Medulla oblongata (tissue), 1 donor: ENCODE measurements around the gene MAML3.

Experiments used
- DNase-seq: peaks from one replicate; pipeline ENCODE4 v3.0.0-alpha.2; 2015; ENCODE audit errors: extremely low spot score

The MAML3 gene

DNA sequence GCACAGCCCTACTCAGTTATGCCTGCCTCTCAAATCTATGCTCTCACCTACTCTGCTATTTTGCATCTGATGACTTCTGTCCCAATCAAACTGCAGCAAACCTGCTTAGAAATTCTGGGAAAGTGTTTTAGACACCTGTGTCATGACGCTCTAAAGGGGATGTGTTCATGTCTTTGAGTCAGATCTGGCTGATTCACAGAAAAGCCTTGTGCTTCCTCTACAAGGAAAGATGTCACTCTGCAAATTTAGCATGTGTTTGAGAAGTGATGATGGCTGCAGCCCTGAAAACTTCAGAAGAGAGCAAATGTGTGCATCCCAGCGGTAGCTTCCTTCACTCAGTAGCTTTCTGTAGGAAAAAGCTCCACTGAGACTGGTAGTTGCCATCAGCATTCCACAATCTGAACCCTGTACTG lies 253.0 kb downstream of the MAML3 start:
- DNase-seq = no peak

DNA sequence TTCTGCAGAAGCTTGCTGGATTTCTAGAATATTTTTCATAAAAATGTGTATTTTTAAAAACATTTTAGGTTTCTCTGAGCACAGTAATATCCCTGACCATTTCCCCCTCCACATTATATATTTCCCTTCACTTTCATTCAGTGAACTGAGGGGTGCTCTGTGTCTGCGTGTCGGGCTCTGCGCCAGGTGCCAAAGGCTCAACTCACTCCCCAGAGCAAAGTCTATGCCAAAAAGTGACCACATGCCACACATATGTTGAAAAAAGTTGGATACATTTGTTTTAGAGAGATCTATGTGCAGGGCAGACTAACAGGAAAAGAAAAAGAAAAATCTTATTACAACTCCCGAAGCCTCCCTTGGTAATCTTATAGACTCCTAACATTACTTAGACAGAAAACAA lies 254.6 kb downstream of the MAML3 start:
- no peak for DNase-seq

DNA sequence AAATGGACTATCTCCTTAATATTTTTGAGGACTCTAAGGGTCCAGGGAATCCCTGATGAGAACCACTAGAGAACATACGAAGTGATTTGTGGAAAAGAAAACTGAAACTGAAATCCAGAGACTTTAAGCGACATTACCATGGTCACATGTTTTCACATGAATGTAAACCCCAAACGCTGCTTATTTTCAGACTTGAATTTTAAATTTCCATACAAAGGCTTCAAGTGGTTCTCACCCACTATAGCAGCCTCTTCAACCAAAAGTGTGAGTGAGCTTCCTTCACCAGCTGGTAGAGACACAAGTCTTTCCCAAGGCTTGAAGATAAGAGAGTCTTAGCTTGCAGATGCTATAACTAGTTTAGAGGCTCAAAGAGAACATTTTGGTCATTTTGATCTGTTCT lies 255.7 kb downstream of the MAML3 start:
- no peak for DNase-seq

DNA sequence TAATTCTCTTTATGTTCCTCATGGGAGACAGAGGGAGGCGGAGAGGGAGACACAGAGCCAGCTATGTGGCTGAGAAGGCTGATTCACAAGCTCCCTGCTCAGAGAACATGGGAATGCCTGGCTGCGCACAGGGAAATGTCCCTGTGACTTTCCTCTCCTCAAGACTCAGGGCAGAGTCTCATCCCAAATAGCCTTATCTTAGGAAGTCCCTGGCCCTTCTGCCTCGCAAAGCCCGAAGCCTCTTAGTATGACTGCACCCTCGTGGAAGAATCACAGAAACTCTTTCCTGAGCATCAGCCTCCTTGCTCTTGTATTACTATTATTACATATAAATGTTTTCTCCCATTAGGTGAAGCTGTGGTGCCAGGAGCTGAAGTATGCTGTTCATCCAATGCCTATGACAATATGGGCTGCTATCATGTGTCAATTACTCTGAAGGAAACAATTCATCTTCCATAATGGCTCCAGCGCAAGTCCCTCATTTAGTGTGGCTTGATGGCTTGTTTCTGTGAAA lies 257.8 kb downstream of the MAML3 start:
- no peak for DNase-seq

DNA sequence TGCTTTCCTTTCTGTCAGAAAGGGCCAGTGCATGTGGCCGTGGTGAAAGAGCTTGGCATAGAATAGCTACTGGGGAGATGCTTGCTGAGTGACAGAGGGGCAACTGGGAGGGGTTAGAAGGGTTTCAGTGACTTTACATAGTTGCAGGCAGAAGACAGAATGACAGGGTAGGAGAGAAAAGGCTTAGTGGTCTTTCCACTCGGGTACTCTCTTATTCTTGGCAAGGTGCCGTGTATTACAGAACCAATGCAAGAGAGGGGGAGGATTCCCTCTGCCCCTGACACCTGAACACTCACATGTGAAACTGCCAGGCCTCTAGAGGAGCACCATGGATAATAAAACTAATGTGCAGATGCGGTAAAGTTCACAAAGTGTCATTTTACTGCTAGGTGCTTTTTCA lies 260.2 kb downstream of the MAML3 start:
- no peak for DNase-seq

DNA sequence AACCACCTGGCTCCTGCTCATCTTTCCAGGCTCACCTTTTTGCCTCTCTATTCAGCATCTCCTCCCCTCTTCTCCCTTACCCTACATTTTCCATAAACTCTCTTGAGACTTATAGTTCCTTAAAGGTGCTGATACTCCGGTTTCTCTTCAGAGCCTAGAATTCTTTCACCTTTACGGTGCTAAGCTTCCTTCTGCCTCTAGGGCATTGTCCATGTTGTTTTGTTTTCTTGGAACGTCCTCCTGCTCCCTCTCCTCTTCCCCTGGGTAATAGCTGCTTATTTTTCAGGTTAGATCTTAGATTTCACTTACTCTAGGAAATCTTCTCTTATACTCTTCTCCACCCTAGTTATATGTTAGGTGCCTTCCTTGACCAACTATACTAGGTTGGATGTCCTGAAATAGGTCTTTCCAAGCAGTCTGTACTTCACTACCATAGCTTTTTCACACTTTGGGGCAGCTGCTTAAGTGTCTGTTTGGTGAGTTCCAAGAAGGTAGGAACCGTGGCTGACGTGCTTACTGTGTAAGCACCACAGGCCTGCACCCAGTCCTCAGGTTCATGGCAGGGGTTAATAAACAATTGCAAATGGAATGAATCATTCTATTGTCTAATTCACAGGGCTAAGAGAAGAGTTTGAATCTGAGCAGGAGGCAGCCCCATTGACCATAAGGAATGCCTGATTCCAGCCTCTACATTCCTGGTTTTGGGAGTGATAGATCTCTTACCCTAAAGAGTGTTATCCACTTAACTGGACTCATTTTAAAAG lies 260.8 kb downstream of the MAML3 start:
- DNase-seq = no peak

DNA sequence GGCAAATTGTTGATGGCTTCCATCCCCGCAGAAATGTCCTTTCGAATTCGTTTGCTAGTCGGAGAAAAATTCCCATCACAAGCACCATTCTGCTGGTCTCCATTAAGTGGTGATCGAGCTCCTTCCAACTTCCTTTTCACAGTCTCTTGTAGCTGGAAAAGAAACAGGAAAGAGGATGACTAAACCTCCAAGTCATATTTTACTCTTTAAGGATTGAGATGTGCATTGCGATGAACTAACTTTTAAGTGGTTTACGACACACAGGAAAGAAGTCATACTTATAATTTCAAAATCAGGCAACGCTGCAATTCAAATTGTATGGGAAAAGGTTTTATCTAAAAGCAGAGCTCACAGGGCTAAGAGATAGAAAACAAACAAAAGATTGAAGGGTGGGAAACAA lies 263.2 kb downstream of the MAML3 start:
- DNase-seq = no peak

DNA sequence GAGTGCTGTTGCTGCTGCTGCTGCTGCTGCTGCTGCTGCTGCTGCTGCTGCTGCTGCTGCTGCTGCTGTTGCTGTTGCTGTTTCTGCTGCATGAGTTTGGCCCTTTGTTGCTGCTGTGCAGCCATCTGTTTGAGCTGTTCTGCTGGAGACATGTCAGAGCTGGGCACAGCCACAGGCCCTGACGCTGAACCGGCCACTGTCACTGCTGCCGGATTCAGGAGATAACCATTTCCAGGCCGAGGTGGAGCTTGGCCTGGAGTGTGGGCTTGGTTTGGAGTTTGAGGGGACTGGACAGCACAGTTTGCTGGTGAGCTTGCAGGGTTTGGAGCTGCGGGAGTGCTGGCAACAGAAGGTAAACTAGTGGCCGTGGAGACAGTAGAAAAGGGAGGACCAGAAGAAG lies 264.1 kb downstream of the MAML3 start:
- DNase-seq = no peak

DNA sequence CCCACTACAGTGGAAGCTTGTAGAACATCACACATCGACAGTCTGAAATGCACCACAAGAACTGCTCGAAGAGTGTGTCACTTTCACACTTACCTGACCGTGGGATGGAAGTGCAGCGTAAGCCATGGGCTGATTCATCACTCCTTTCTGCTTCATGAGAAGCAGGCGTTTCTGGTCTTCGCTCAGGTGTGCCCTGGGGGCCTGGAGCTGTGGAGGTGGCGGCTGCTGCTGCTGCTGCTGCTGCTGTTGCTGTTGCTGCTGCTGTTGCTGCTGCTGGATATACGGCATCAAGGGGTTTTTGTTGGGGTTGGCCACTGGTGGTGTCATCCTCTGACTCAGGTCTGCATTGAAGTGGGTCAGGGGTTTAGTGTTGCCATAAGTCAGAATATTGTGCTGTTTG lies 264.7 kb downstream of the MAML3 start:
- no peak for DNase-seq

DNA sequence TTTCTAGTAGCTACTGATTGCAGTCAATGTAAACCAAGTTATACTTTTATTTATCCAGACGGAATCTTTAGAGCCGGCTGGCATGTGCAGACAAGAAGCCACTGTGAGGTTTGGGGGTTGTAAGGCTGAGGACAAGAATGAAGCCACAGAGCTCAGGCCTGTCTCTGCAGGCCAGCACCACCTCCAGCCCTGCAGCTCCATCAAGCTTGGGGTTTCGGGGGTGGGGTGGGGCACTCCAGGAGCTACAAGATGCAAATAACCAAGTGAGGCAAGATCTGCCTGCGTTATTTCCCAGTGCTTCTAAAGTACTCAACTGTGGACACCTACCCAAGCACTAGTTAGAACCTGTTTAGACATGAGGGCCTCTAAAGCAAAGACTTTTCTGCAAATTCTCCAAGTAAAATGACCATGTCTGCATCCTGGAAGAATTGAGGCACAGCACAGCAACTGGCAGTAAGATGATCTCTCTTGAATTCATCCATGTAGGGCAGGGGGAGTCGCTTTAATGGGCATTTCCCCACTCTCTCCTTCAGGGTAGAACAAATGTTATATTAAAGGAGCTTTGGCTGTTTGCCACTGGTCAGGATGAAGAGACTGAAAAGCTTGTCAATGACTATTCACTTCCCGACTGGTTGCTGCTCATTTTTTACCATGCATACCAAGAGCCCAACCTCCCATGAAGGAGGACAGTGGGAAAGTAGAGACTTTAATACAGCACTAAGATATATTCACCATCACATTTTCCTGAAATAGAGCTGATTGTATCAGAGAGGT lies 265.8 kb downstream of the MAML3 start:
- peak; percentile 35 for DNase-seq

DNA sequence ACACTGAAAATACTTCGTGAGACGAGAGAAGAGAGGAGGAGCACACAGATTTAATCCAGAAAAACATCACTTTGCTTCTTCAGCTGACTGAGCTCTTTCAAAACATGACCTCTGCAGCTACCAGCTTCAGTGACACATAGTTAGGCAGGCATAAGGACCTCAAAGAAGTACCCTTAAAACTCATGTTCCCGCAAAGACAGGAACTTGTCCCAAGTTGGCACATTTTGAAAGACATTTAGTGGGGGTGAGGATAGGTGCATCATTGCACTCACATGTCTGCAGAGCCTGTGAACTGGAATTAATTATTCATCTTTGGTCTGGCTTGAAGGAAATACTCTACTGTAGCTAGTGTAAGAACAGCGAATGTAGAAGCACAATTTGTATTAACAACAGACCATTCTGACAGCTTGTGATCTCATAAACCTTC lies 266.6 kb downstream of the MAML3 start:
- peak; percentile 47 for DNase-seq

DNA sequence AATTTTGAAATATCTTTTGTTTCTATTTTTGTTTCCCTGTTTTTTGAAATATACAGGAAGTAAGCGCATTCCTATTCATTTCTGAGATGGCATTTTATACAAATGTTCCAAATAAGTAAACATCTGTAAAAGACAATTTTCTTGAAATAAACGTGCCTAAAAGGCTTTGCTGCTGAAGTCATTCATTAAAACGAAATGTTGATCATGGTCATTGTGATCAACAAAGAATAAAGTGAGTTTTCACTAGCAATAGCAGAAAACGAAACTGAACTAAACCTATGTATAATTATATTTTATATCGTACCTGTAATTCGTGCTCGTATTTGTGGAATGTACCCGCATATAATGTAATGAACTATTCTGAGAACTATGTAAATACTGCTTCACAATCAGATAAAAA lies 267.2 kb downstream of the MAML3 start:
- DNase-seq = no peak

DNA sequence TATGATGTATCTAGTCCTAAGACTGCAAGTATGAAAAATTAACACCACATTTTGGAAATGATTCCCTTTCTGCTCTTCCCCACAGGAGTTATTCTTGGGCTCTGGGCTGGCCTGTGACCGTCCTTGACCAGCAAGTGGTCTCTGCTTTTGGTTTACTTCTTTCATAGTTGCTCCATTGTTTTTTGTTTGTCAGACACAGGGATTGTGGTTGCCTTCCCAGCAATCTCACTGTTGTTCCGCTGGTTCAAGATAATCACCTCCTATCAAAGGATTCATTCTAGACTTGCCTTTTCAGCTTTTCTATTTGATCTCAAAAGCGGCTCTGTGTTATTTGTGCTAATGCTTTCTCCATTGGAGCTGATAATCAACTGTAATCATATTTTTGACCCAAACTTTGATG lies 269.5 kb downstream of the MAML3 start:
- peak; percentile 58 for DNase-seq

DNA sequence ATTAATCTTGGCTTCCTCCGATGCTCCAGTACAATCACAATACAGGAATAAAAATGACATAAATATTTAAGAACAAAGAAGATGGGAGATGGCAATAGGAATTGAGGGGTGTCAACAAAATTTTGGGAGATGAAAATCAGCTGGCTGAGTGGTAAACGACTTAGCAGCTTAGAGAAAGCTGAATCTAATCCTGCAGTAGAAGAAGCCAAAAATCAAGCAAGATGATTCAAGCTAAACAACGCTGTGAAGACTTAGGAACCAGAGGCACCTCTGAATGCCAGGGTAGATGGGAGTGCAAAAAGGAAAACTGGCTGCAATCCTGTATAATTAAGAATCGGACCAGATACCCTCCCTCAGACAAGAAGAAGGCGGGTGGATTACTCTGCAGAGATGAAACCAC lies 273.1 kb downstream of the MAML3 start:
- DNase-seq = no peak

DNA sequence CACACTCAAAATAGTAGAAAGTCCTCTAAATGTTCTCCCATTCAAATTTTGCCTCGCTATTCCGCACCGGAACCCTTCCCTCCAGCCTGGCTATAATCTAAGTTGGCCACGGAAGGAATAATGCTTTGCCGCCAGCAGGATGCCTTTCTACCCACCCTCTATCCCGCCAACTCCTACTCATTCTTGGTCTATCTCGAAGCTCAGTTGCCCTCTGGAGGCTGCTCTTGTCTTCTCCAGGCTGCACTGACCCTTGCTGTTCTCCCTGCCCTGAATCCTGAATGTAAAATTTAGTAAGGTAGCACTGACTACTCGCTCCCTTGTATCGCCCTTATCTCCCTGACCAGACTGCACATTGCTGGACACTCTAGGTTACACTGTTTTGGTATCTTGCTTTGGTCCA lies 275.9 kb downstream of the MAML3 start:
- DNase-seq = no peak

DNA sequence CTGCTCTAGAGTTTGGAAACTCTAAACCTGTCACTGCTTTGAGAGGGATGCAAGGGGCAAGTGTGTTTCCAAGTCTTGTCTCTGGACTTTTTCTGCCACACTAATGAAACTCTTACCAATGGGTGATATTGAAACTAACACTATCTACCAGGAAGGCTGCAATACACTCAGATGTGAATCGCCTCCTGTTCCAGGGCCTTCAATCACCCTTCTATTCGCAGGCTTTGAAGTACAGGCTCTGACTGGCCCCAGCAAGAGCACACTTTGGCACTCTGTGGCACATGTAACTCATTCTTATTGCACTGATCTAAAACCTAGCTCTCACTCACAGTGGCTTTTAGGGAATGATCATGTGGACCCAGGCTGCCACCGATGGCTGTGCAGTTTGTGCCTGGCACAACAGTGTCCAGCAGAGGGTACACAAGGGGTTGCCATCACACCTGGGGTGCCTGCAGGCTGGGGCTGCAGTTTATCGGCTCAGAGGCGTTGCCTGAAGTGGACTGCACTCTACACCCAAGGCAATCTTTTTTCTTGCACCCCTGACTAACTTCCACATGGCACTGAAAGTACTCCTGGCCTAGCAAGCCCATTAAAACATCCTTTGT lies 277.5 kb downstream of the MAML3 start:
- peak; percentile 54 for DNase-seq

DNA sequence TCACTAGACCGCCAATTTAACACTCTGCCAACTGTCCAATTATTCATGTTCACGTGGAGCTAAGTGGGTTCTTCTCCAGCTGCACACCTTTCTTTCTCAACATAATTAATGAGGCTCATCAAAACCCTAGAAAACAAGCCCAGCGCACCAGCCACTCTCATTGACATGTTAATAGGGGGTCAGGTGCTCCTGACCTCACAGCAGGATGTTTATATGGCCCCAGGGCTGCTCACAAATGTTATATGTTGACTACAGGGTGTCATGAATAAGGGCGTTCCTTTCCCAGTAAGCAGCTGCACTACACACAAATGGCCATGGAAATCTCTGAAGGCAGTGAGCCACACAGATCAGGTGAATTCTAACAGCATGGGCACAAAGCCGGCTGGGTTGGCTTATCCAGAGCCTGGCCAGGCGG lies 278.6 kb downstream of the MAML3 start:
- no peak for DNase-seq

DNA sequence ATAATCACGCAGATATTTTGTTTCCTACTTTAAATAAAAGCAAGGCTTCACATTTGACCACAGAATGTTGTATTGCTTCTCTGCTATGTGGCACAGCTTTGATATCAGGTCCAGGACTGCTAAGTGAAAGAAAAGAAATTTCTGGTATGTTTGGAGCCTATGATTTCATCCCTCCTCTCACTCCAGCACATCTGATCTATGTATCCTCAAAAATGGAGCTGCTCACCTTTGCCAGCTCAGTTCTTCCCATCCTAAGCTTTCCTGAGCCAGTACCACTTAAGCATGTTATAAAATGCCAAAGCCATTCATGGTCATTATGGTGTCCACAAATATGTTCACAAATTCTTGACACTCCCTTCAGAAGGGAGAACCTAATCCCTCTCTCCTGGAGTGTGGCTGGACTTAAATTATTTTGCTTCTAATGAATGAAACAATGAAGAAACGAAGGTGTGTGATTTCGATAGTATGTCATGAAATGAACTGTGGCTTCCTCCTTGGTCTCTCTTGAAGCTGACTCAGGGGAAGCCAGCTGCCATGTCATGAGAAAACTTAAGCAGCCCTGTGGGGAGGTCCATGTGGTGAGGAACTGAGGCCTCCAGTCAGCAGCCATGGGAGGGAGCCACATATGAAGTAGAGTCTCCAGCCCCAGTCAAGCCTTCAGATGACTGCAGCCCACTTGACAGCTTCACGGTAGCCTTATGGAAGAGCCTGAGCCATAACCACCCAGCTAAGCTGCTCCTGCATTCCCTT lies 280.7 kb downstream of the MAML3 start:
- DNase-seq = no peak

DNA sequence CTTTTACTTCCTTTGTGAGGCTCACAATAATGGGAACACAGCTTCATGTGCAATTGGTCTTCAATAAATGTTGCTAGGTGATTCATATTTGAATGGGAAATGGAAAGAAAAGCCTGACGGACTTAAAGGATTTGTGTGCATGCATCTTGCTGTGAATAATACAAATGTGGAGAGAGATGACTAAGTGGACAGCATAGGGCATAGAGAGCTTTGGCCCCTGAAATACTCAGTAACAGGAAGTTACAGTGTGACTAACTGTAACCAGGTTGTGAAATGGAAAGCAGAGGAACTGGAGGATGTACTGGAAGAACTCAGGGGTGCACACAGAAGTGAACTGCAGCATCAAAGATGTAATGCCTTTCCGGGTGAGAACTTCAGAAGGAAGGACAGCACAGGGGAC lies 281.7 kb downstream of the MAML3 start:
- no peak for DNase-seq

DNA sequence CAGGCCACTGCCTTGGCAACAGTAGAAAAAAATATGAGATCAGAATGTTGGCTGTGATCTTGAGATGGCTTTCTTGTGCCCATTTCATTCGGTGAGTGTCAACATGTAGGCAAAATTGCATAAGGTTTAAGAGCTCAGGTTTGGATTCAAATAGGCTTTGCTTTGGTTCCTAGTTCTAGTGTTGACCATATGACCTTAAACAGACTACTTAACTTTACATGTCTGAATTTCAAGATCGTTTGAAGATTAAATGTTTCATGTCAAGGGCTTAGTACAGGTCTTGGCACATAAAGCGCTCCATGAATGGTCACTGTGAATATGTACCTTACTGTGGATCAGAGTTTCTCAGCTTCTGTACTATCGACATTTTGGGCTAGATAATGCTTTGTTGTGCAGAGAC lies 284.2 kb downstream of the MAML3 start:
- no peak for DNase-seq

DNA sequence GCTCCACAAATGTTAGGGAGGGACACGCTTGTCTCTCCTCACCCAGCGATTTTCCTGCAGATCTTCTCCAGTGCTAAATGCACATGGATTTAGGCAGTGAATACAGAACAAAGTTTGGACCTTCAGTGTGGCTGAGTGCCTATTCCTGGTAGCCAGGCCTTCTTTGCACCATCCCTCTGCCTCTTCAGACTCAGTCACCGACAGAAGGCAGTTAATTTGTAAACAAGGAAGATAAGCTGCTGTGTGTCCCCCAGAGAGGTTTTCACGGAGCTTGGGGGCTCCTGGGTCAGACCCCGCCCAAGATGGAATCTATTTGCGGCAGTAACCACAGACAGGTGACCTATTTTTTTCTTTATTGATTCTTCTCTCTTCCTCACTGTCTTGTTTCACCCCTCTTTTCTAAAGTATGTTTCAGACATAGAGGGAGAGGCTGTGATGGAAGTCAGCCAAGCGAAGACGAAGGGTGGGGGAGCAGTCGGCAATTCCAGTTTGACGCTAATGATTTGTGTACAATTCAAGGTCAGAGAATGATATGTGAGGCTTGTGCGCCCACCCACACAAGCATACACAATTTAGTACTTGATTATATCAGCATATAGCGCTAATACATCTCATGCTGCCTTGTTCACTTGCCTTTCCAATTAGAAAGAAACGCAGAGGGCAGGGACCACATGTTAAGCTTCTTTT lies 287.6 kb downstream of the MAML3 start:
- no peak for DNase-seq
